Vagina (tissue), 2 donors: Measurements from ENCODE around the gene NUP155. TPM values are rescaled to one million over a fixed set of nuclear protein-coding genes. Genes with fewer than 3 reads are reported as not detected.
A peak's percentile ranks its signal among the peaks of the same experiment; 100 is the strongest.

Source experiments
- DNase-seq, 2 donors: peaks; one replicate each; pipeline ENCODE4 v3.0.0-alpha.2; 2017; ENCODE audit errors: extremely low spot score in 2 of 2
- H3K27ac ChIP-seq: fragments of 200-600 bp; sonication (generic); one replicate; pipeline ENCODE4 v1.5.1; 2019
- H3K27me3 ChIP-seq: fragments of 200-600 bp; sonication (generic); one replicate; pipeline ENCODE4 v1.5.1; 2019
- H3K36me3 ChIP-seq, 2 donors: fragments of 200-600 bp; sonication (generic); one replicate each; pipeline ENCODE4 v1.5.1; 2017 to 2019
- H3K4me1 ChIP-seq: fragments of 200-600 bp; sonication (generic); one replicate; pipeline ENCODE4 v1.5.1; 2019
- H3K4me3 ChIP-seq, 2 donors: fragments of 200-600 bp; sonication (generic); 1 replicate in 1 of 2; 2 replicates in 1 of 2; pipeline ENCODE4 v1.5.1; 2016 to 2019
- H3K9me3 ChIP-seq: fragments of 200-600 bp; sonication (generic); one replicate; pipeline ENCODE4 v1.5.1; 2019
- POLR2A ChIP-seq, 2 donors: fragments of 450-650 bp; IDR thresholded peaks; one replicate each; pipeline ENCODE4 v1.6.1; 2017; ENCODE audit warnings: antibody characterized with exemption in 2 of 2, mild to moderate bottlenecking in 2 of 2, moderate library complexity in 2 of 2
- POLR2AphosphoS5 ChIP-seq, 2 donors: sonication (generic); formaldehyde crosslinking; IDR thresholded peaks; one replicate each; pipeline ENCODE4 v1.9.0; 2017; ENCODE audit warnings: antibody characterized with exemption in 2 of 2, mild to moderate bottlenecking in 2 of 2, low read depth in 1 of 2; ENCODE audit not compliant: insufficient read depth in 1 of 2
- intact Hi-C: fragments of 100-400 bp; cut with DNase I; formaldehyde crosslinking; loops from one replicate; pipeline ENCODE4 v1.15.1; 2023
- total RNA-seq: library from RNA; depleted of rRNA; stranded (reverse); fragments of >200 nt; gene quantifications from one replicate; pipeline ENCODE4 v1.2.3, GENCODE V29; 2016
- TF ChIP-seq, protein P1 (sequence below), 3 experiments: fragments of 450-650 bp in 2 of 3; fragments of 200-600 bp in 1 of 3; sonication (generic) in 1 of 3; IDR thresholded peaks; one replicate each; pipeline ENCODE4 v1.5.1; 2017 to 2019; ENCODE audit warnings: antibody characterized with exemption in 3 of 3, mild to moderate bottlenecking in 2 of 3, moderate library complexity in 2 of 3

The NUP155 gene
- total RNA-seq, 1 donor from 2014 or later = 29.2 TPM

DNA sequence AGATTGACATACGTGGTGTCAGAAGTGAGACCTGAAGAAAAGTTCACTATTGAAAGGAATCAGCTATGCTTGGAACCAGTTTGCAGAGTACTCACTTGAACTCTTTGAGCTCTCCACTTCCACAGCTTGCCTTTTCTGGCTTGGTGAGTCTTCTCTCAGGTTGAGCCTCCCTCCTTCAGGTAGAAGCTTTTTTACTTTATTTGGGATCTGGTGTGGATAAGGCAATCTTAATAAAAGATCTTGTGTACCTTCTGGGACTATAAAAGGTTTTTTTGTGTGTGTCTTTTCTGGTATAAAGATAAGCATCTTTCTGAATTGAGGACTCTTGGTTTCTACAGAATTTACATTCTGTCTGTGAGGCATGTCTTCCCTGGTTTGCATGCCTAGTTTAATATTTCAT, 116.3 kb downstream of the NUP155 start:
- TF ChIP-seq POLR2AphosphoS5 (IDR thresholded peaks at IDR 0.05; ENCODE audit: insufficient read depth in 1 of 2, low read depth in 1 of 2) = no peak
- Histone ChIP-seq H3K27me3 (no peaks in the 10 kb centered on the region), H3K4me1 (no peaks in the 10 kb centered on the region), H3K27ac (no peak overlapping the region), H3K9me3 (no peaks in the 10 kb centered on the region), H3K36me3 (no peaks in the 10 kb centered on the region), H3K4me3 (no peak overlapping the region)
- DNase-seq = no peak
- intact Hi-C loops = no loop called here

DNA sequence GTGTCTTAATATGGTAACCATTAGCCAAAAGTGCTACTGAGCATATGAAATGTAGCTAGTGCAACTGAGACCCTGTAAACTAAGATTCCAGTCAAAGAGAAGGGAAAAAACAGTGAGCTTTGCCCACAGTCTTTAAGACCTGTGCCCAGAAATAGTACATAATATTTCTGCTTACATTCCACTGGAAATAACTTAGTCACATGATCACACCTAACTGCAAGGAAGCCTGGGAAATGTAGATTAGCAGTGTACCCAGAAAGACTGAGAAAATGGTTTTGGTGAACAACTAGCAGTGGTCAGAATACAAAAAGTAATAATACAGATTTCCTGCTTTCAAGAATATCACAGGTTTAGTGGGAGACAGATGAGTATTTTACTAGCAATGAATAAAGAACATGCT, 119.2 kb downstream of the NUP155 start:
- TF ChIP-seq POLR2A (IDR thresholded peaks at IDR 0.05) (no peak), POLR2AphosphoS5 (IDR thresholded peaks at IDR 0.05; ENCODE audit: insufficient read depth in 1 of 2, low read depth in 1 of 2) (no peak)
- TF ChIP-seq, protein P1, sequence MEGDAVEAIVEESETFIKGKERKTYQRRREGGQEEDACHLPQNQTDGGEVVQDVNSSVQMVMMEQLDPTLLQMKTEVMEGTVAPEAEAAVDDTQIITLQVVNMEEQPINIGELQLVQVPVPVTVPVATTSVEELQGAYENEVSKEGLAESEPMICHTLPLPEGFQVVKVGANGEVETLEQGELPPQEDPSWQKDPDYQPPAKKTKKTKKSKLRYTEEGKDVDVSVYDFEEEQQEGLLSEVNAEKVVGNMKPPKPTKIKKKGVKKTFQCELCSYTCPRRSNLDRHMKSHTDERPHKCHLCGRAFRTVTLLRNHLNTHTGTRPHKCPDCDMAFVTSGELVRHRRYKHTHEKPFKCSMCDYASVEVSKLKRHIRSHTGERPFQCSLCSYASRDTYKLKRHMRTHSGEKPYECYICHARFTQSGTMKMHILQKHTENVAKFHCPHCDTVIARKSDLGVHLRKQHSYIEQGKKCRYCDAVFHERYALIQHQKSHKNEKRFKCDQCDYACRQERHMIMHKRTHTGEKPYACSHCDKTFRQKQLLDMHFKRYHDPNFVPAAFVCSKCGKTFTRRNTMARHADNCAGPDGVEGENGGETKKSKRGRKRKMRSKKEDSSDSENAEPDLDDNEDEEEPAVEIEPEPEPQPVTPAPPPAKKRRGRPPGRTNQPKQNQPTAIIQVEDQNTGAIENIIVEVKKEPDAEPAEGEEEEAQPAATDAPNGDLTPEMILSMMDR (IDR thresholded peaks at IDR 0.05) = no peak
- H3K4me3 ChIP-seq = no peak overlapping the region
- DNase-seq = no peak
- no peaks in the 10 kb centered on the region for H3K27me3 ChIP-seq
- no peaks in the 10 kb centered on the region for H3K9me3 ChIP-seq
- peaks cover 21% of the 10 kb centered on the region for H3K4me1 ChIP-seq
- H3K27ac ChIP-seq = no peak overlapping the region
- H3K36me3 ChIP-seq = no peaks in the 10 kb centered on the region
- intact Hi-C loops = no loop called here

DNA sequence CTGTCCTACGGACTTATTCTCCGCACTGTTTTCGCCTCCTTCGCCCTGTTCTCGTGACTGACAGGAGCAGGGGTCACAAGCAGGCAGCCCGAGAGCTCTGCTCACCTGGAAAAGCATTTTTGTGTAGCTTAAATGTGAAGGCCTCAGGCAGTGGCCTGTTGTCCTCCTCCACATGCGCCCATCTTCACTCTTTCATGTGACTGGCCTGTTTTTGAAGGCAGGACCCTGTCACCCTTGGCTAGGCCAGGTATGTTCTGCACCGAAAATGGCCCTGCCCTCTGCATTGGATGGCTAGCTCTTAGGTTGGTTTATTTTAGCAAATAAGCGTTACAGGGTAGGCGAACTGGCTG, 121.1 kb downstream of the NUP155 start:
- intact Hi-C loops = no loop called here
- Histone ChIP-seq H3K9me3 (no peaks in the 10 kb centered on the region), H3K27ac (peak overlapping the region; percentile 91), H3K4me1 (peaks cover 22% of the 10 kb centered on the region), H3K36me3 (no peaks in the 10 kb centered on the region), H3K27me3 (no peaks in the 10 kb centered on the region), H3K4me3 (peak overlapping the region; percentile 78 to 83)
- TF ChIP-seq POLR2A (IDR thresholded peaks at IDR 0.05) (no peak), POLR2AphosphoS5 (IDR thresholded peaks at IDR 0.05; ENCODE audit: insufficient read depth in 1 of 2, low read depth in 1 of 2) (no peak)
- TF ChIP-seq, protein P1 (IDR thresholded peaks at IDR 0.05) = no peak
- no peak for DNase-seq

DNA sequence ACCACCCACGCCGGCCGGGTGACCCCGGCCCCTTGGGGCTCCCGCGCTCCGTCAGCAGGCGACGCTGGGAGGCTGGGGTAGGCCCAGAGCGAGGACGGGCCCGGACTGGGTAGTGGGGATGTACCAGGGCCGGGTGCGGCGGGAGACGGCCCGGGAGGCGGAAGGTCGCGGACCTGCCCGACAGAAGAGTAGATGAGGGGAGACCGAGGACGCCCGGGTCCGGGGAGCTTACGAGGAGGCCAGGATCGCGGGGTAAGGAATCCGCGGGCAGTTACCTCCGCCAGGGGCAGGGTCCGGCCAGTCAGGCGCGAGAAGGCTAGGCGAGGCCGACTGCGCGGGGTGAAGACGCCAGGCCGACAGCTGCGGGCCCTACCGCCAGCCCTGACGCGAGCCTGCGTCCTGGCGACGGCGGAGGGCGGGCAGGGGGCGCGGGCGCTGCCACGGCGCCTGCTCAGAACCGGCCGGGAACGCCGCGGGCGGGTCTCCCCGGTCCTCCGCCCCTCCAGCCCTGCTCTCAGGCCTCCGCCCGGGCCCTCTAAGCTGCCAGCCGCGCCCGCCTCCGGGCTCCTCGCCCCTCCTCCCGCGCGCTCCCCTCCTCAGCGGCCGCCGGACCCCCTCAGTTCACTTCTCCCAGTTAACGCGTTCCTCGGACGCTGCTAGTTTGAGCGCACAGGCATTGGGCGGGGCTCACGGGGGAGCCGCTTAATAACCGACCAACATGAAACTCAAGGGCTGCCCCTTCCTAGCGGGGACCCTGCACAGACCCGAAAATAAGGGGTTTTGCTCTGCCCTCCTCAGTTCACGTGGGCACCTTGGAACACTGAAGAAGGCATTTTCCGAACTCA, 121.7 kb downstream of the NUP155 start, which contains the start of gene CPLANE1:
Gene CPLANE1 (minus strand): TSS at position 407 of the 845 bp plus-strand sequence. CDS start 1,678 bp downstream, outside the sequence.
- H3K36me3 ChIP-seq = no peaks in the 10 kb centered on the region
- TF ChIP-seq POLR2A (IDR thresholded peaks at IDR 0.05) (peak in 1 of 2 donors; percentile 4), POLR2AphosphoS5 (IDR thresholded peaks at IDR 0.05; ENCODE audit: insufficient read depth in 1 of 2, low read depth in 1 of 2) (peak in 1 of 2 donors; percentile 70)
- TF ChIP-seq, protein P1 (IDR thresholded peaks at IDR 0.05) = no peak
- DNase-seq = no peak
- no peaks in the 10 kb centered on the region for H3K9me3 ChIP-seq
- intact Hi-C loops = no loop called here
- H3K27me3 ChIP-seq = no peaks in the 10 kb centered on the region
- H3K4me1 ChIP-seq = peaks cover 22% of the 10 kb centered on the region
- peak within 1 kb of the TSS; percentile 91 for H3K27ac ChIP-seq
- peak within 1 kb of the TSS; percentile 78 to 83 for H3K4me3 ChIP-seq

DNA sequence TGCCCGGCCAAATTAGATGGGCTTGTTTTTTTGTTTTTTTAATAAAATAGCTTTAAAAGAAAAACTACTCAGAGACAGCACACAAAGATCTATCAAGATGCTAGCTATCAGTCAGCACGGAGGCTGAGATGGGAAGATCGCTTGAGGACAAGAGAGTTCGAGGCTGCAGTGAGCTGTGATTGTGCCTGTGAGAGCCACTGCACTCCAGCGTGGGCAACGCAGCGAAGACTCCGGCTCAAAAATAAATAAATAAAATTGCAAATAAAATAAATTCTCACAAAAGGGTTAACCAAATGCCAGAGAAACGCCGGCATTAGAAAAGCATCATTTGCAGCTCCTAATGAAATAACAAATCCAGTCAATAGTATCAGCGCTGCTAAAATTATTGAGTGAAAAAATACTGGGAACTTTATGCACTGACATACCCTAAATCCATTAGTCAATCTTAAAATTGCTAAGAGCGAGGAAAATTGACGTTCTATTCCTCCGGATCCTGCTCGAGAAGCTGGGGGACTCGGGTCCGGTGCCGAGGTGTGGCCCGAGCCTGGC, 122.4 kb downstream of the NUP155 start:
- H3K27ac ChIP-seq = peak overlapping the region; percentile 91
- no peaks in the 10 kb centered on the region for H3K9me3 ChIP-seq
- TF ChIP-seq POLR2AphosphoS5 (IDR thresholded peaks at IDR 0.05; ENCODE audit: insufficient read depth in 1 of 2, low read depth in 1 of 2) (no peak), POLR2A (IDR thresholded peaks at IDR 0.05) (no peak)
- TF ChIP-seq, protein P1 (IDR thresholded peaks at IDR 0.05) = no peak
- no peaks in the 10 kb centered on the region for H3K27me3 ChIP-seq
- H3K4me1 ChIP-seq = peaks cover 22% of the 10 kb centered on the region
- peak overlapping the region; percentile 78 to 83 for H3K4me3 ChIP-seq
- intact Hi-C loops = no loop called here
- no peak for DNase-seq
- H3K36me3 ChIP-seq = no peaks in the 10 kb centered on the region
